GM21737 (cell line): ENCODE results near the gene GALNT9.
"Not testable (repeated sequence)": the region's sequence is repeated elsewhere in the genome, so short reads cannot be mapped to it uniquely, and the experiment has no call there.

Source experiments
- ATAC-seq: cut with Tn5 transposase; IDR thresholded peaks from one replicate; pipeline ENCODE4 v1.9.1; 2021; ENCODE audit warnings: mild to moderate bottlenecking, moderate library complexity; ENCODE audit not compliant: unreplicated experiment

Gene GALNT9

DNA sequence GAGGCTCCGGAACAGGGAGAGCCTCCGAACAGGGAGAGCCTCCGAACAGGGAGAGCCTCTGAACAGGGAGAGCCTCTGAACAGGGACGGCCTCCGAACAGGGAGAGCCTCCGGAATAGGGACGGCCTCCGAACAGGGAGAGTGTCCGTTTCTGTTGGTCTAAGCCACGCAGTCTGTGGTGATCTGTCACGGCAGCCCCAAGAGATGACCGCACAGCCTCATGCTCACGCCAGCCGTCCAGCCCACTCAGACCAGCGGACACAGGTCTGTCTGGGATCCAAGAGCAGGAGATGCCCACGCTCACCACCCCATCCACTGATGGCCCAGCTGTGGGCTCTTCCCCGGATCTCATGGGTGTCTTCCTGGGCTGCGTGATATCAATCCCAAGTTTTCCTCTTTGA lies 33.3 kb downstream of the GALNT9 start:
- no peak for ATAC-seq

DNA sequence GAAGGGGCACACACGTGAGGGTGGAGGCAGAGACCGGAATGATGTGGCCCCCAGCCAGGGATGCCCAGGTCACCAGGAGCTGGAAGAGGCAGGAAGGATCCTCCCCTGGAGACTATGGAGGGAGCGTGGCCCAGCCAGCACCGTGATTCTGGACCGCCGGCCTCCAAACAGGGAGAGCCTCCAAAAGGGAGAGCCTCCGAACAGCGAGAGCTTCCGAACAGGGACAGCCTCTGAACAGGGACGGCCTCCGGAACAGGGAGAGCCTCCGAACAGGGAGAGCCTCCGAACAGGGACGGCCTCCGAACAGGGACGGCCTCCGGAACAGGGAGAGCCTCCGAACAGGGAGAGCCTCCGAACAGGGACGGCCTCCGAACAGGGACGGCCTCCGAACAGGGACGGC lies 33.8 kb downstream of the GALNT9 start:
- not testable (repeated sequence) for ATAC-seq

DNA sequence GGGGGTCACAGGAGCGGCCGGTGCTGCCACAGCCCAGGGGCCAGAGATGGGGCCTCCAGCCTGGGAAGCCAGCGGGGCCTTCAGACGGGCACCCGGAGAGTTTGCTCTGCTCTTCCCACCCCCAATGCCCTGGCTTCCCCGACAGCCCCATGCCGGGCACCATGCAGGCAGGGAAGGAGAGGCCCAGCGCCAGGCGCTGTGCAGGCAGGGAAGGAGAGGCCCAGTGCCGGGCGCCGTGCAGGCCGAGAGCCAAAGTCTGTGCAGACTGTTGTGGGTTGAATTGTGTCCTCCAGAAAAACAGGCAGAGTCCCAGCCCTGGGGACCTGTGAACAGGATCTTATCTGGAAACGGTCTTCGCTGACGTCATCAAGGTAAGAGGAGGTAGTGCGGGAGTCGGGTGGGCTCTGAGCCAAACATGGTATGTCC lies 34.3 kb downstream of the GALNT9 start:
- ATAC-seq, result no peak

DNA sequence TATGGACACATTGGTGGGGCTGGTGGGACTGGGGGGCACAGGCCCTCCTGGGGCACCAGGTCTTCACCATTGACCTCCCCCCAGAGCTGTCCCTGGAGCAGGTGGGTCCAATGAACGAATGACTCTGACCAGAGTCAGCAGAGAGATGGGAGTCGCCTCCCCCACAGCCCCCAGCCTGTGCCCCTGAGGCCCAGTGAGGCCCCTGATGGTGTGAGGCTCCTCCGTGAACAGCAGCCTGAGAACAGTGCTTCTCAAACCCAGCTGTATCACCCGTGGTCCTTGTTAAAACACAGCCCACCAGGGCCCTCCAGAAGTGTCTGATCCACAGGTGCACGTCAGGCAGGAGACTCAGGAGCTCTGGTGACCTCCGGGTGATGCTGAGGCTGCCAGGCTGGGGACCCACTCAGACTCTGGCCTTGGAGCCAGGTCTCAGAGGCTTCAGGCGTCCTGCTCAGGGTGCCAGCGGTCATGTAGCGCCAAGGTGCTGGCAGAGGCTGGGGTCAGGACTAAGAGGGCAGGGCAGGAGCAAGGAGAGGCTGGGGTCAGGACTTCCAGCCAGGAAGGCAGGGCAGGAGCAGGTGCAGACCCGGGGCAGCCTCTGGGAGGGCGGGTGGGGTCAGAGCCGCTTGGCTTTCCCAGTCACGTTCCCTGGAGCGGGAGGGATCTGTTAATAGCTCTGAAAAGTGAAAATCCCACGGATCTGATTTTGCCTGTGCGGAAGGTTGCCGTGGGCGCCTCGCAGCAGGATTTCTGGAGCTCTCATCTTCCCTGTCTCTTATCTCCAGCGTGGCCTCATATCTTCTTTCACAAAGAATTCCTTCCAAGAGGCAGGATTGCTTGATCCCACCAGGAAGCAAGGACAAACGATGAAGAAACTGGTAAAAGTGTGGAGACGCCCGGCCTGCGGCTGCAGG lies 35.0 kb downstream of the GALNT9 start:
- no peak for ATAC-seq

DNA sequence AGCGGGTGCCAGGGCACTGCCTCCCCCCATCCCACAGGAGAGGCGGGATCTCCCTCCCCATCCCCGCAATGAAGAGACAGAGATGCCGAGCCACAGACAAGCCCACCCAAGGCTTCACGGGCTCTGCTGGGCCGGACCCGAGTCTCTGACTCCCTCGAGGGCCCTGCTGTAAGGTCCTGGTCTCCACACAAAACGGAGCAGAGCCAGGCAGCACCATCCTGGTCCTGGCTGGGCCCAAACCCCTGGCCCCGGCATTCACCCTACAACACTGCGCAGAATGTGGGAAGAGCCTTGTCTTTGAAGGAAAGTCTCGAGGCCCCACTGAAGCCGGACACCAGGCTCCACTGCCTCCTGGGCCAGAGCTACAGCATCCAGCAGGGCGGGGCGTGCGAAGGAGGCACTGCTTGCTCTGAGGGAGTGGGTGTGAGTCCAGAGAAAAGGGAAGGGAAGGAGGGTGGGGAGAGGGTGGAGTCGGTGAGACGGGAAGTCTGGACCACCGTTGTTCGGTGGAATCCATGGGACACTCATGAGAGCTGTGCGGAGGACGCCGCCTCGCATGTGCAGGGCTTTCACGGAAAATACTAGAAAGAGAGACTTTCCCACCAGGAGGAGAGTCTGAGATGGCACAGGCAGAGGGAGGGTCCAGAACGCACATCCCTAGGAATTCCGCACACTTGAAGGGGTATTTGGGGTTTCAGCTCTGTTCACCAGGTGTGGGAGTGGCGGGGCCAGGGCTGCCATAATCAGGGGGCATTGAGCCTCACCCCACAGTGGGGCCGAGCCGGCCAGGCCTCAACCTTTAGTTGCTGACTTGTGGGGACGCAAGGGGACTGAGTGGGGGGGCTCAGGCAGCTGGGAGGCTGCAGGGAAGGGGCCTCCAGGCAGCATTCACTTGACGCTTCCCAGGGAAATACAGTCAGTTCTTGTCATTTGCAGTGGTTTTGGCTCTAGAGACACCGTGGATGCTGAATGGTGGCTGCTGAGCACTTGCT lies 36.8 kb downstream of the GALNT9 start:
- ATAC-seq, result no peak

DNA sequence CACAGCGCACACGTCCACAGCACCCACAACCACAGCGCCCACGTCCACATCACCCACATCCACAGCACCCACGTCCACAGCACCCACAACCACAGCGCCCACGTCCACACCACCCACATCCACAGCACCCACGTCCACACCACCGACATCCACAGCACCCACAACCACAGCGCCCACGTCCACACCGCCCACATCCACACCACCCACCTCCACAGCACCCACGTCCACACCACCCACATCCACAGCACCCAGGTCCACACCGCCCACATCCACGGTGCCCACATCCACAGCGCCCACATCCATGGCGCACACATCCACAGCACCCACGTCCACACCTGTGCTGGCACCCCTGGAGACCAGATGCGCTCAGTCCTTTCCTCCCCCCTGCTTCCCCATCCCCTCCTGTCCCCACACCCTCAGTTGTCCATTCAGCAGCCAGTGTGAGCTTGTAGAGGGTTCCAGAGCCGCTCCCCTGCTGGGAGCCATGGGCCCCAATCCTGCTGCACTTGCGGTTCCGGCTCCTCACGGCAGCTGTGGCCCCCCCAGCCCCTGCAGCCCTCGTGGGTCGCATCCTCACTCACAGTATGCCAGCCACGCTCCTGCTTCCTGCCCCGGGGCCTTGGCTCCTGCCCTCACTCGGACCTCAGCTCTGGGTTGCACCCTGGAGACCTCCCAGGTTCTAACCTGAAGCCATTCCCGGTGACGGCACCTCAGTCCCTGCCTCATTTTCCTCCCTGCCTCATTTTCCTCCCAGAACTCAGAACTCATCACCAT lies 37.8 kb downstream of the GALNT9 start:
- no peak for ATAC-seq

DNA sequence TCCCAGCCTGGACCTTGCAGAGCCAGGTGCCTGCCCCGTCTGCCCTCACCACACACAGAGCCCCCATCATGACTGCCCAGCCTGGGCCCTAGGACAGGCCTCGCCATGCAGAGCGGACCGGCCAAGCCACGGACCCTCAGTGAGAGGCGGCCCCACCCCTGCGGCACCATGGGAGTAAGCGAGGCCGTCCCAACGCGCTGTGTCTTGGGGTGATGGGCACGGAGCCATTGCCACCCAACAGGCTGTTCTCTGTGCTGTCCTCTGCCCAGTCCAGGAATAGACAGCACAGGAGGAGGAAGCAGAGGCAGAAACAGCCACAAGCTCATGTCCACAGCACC lies 39.2 kb downstream of the GALNT9 start:
- ATAC-seq, result no peak

DNA sequence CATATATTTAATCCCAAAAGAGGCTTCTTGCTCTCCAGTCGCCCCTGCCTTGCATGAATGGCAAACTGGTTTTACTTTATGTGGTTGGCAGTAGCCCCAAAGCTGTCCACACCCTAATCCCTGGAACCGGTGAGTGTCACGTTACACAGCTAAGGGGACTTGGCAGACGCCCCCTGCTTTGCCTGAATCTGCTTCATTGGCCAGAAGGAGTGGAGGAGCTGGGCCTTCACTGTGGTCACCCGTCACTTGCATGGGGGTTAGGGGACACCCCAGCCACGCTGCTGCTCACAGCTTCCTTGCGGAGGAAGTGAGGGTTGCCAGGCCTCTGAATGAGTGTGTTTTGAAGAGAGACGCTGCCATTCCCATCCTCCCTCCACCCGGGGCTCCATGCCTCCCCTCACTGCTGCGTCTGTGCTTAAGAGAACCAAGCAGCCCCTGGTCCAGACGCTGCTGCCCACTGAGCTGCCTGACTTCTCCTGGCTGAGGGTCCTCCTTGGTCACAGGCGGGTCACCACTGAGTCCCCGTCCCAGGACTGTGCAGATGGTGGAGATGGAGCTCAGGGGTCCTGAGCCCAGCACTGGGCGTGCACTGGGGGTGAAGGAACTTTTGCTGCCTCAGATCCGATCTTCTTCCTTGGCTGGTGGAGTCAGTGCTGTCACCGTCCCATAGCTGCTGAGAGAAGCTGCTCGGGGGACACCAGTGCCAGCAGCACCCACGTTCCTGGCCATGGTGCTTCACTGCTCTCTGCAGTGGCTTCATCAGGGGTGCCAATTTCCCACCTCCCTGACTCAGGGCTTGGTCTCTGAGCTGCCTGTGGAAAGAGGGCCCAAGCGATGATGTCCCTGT lies 39.8 kb downstream of the GALNT9 start:
- no peak for ATAC-seq

DNA sequence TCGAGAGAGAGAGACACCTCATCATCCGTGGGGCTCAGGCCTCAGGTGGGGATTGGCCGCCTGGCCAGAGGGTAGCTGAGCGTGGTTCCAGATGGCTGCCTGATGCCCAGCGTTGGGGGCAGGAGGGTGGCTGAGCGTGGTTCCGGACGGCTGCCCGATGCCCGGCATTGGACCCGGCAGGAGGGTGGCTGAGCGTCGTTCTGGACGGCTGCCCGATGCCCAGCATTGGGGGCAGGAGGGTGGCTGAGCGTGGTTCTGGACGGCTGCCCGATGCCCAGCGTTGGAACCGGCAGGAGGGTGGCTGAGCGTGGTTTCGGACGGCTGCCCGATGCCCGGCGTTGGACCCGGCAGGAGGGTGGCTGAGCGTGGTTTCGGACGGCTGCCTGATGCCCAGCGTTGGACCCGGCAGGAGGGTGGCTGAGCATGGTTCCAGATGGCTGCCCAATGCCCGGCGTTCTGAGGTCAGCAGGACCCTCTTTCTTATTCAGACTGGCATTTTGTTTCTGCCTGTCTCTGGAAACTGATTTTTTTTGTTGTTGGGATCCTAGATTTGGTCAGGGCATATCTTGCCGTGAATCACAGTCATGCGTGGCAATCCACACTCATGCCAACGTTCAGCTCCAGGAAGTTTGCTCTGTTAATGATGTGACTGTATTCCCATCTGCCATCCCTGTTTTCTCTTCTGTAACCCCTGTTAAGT lies 40.7 kb downstream of the GALNT9 start:
- no peak for ATAC-seq

DNA sequence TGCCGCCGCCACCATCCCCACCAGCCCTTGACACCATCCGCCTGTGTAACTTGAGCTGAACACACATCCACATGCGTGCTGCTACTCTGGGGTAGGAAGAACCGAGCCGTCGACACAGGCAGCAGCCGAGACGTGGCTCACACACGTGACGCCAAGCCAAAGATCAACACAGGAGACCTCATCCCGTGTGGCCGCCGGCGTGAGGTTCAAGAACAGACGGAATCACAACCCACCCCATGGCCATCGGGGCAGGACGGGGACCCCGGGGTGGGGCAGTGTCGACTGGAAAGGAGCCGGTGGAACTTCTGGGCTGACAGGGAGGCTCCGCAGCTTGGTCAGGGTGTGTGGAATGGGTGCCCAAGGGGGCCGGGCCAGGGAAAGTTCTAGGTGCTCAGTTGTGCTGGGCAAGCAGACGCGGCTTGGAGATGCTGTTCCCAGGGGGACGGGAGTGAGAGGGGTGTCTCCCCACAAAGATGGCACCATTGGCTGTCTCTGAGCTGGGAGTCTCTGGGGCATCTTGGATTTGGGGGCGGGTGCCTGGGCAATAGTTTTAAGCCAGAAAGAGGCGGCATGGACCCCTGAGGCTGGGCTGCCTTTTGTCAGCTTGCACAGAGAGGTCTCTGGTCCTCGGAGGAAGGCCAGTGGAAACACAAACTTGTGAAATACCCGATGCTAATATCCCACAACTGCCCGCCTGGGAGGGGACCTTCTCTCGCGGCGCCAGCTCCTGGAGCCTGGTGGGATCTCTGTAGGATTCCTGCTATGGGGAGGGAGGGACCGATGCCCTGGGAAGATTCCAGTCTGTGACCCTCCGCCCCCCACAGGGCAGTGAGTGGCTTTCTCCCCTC lies 41.8 kb downstream of the GALNT9 start:
- ATAC-seq, result no peak

DNA sequence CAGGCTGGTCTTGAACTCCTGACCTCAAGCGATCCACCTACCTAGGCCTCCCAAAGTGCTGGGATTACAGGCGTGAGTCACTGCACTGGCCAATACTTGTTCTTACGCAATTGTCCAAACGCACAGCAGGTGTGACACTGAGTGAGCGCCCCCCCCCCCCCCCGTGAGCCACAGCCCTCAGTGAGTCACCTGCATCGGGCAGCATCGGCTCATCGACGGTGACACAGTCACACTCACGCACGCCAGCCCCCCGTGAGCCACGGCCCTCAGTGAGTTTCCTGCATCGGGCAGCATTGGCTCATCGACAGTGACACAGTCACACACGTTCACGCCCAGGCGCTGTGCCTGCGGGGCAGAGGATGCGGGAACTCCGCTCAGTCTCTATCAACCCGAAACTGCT lies 42.5 kb downstream of the GALNT9 start:
- ATAC-seq, result no peak

DNA sequence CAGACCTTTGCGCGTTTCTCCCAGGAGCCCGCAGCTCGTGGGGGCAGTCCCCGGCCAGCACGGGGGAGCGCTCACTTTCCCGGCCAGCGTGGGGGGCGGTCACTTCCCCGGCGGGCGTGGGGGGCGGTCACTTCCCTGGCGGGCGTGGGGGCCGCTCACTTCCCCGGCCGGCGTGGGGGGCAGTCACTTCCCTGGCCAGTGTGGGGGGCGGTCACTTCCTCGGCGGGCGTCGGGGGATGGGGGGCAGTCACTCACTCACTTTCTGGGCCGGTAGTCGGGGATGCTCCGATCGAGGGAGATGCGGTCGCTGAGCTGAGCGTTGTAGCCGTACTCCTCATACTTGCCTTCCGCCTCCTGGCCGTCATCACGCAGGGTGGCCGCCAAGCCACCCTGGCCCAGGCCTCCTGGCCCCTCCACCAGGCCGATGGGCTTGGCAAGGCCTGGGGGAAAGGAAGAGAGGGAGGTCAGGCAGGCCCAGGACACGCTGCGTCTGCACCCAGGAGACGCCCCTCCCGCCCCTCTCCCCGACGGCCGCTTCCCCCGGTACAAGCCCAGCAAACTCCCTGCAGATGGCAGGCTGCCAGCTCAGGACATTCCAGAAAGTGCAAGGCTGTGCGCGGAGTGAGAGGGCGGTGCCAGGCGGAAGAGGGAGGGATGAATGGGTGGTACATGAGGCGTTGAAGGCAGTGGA lies 43.3 kb downstream of the GALNT9 start:
- ATAC-seq, result no peak

DNA sequence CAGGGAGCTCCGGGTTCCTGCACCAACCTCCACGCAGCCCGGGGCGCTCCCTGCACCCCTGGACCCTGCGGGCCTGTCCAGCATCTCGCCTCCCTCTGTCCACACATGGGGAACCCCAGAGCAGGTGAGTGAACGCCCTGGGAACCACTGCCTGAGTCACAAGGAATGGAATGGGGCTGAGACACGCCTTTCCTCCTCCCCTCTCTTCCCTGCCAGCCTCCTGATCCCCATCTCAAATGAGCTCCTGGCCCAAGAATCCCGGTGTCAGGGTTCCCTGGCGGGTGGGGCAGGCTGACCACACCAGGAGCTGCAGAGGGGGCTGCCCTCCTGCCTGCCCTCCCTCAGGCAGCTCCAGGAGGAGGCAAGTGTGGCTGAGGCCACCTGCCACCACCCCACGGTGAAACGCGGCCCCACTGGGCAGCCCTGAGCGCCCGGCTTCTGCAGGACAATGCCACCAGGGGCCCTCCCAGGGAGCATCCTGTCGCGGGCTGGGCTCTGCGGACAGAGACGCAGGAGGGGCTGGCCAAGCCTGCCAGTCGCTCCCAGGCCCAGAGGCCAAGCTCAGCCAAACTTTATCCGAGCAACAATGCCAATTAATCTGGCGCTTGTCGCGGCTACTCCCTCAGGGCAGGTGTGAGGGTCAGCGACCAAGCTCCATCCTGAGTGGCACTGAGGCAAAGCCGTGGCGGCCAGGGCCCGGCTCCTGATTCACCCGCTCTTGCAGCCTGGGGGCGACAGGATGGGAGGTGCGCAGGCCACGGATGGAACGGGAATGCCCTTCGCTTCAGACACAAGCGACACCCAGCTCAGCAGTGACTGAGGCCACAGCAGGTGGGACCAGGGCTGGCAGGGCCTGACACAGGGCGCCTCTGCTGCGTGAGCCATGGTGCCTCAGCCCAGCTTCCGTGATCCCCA lies 44.3 kb downstream of the GALNT9 start:
- ATAC-seq, result no peak

DNA sequence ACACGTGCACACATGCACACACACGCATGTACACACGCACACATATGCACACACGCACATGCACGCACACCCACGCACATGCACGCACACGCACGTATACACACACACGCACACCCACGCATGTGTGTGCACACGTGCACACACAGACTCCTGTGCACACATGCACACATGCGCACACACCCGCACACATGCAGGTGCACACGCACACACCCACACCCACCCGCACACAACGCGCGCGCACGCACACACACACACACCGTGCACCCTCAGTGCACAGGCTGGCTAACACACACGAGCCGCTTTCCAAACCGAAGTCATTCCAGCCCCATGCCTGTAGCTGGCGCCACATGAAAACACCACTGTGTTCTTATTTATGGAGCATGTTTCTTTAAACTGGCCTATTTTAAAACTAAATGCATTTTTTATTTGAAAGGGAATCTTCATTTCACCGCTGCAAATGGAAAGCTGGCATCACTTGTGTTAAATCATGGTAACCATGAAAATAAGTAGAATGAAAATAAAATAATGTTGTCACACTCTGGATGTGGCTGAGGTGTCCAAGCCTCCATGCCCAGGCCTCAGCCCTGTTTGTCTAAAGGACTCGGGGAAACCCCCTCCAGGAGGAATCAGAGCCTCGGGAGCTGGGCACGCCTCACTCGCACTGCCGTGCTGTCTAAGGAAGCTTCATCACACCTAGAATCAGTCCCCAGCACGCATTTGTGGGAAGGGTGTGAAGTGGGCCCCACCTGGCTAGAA lies 45.1 kb downstream of the GALNT9 start:
- no peak for ATAC-seq

DNA sequence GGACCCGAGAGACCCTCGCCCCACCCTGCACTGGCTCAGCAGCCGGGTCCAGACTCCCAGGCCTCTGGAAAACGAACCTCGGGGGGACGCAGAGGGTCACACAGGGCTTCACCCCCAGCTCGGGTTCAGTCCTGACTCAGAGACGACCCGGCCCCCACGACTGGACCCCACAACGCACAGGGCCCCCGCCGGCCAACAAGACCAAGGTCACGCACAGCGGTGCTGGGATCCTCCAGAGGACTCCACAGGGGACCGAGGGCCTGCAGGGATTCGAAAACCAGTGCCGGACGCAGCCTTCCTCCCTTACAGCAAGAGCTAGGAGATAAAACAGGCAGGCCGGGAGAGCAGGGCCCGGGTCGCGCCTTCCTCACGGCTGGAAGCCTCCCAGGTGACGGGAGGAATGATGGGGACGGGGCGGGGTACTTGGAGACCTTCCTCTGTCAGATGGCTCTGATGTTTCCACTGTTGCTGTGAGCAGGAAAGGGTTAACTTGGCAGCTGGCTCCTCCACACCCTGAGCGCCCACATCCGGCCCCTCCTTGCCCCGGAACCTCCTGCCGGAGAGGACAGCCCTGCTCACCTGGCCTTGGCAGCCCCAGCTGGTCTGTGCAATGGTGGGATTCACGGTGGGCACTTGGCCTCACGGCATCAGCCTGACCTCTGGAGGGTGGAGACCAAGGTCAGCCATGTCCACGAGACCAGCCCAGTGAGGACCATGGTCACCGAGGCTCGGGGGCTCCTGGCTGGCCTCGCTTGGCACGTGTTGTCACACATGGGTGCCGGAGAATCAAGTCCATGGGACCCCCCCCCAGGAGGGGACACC lies 46.2 kb downstream of the GALNT9 start:
- ATAC-seq, result no peak
